ENCODE data around the gene ZNF263. TPM values are rescaled to one million over a fixed set of nuclear protein-coding genes. Genes with fewer than 3 reads are reported as not detected.

The ZNF263 gene
- 18.3 and 19.7 TPM in 2 replicates for total RNA-seq

GRCh38 chr16:3282730-3283542 lies at the start of gene ZNF263:
Gene ZNF263, plus strand, starts transcription at chr16:3283491. Its CDS starts 328 bp downstream, at chr16:3283819.

GRCh38 chr16:3234857-3235561 lies 48.3 kb upstream of the ZNF263 start, which contains the start of gene ZNF200:
Gene ZNF200, minus strand, starts transcription at chr16:3235158. Its CDS starts 1,403 bp downstream, at chr16:3233755.

GRCh38 chr16:3256146-3256865 lies 27.0 kb upstream of the ZNF263 start, which contains the start of gene MEFV:
Gene MEFV, minus strand, starts transcription at chr16:3256633. Its CDS starts 46 bp downstream, at chr16:3256587.

GRCh38 chr16:3305109-3306068 lies 22.1 kb downstream of the ZNF263 start, which contains the start of the genes TIGD7 and ZNF75A:
Gene TIGD7, minus strand, starts transcription at chr16:3305430. Its CDS starts 4,816 bp downstream, at chr16:3300614.
Gene ZNF75A, plus strand, starts transcription at chr16:3305497. Its CDS starts 2,932 bp downstream, at chr16:3308429.

Other genes starting within 250 kb of the ZNF263 start
- gene BICDL2, start 246.5 kb upstream of the ZNF263 start, total RNA-seq = not detected in 2 replicates
- under 0.01 TPM in 2 replicates for gene MMP25, start 236.9 kb upstream of the ZNF263 start, total RNA-seq
- 24.1 and 25.2 TPM in 2 replicates for gene IL32, start 217.9 kb upstream of the ZNF263 start, total RNA-seq
- gene ZSCAN10, start 184.2 kb upstream of the ZNF263 start, total RNA-seq = not detected in 2 replicates
- gene ZNF205, start 170.9 kb upstream of the ZNF263 start, total RNA-seq = 13.8 and 14.6 TPM in 2 replicates
- 4.2 TPM in 2 replicates for gene ZNF213, start 148.5 kb upstream of the ZNF263 start, total RNA-seq
- not detected in 2 replicates for gene OR1F1, start 95.3 kb upstream of the ZNF263 start, total RNA-seq
- 3.4 and 4.0 TPM in 2 replicates for gene ZNF200, start 48.3 kb upstream of the ZNF263 start, total RNA-seq
- gene MEFV, start 26.9 kb upstream of the ZNF263 start, total RNA-seq = not detected in 2 replicates
- gene TIGD7, start 21.9 kb downstream of the ZNF263 start, total RNA-seq = 2.5 and 2.7 TPM in 2 replicates
- gene ZNF75A, start 22.0 kb downstream of the ZNF263 start, total RNA-seq = 11.6 and 12.5 TPM in 2 replicates
- not detected in 2 replicates for gene OR2C1, start 72.4 kb downstream of the ZNF263 start, total RNA-seq
- 8.1 and 8.9 TPM in 2 replicates for gene ZSCAN32, start 117.5 kb downstream of the ZNF263 start, total RNA-seq
- gene ZNF174, start 117.7 kb downstream of the ZNF263 start, total RNA-seq = 7.6 and 8.9 TPM in 2 replicates
- 0.67 and 0.74 TPM in 2 replicates for gene ZNF597, start 160.0 kb downstream of the ZNF263 start, total RNA-seq
- gene NAA60, start 160.2 kb downstream of the ZNF263 start, total RNA-seq = 15.0 and 16.3 TPM in 2 replicates
- not detected in 2 replicates for gene C16orf90, start 212.0 kb downstream of the ZNF263 start, total RNA-seq
- gene CLUAP1, start 217.5 kb downstream of the ZNF263 start, total RNA-seq = 12.3 and 12.8 TPM in 2 replicates